HepG2 (cell line): ENCODE data around the gene CASR. TPM values are rescaled to one million over a fixed set of nuclear protein-coding genes. Genes with fewer than 3 reads are reported as not detected.

Experiments used
- ATAC-seq: fragments of 200-7000 bp; cut with Tn5 transposase; 3 replicates; pipeline ENCODE4 v1.9.1; 2020; ENCODE audit warnings: mild to moderate bottlenecking, moderate library complexity
- BruUV-seq: library from RNA; stranded (reverse); fragments of 400-500 nt; replicated peaks from 2 replicates; lab custom pipeline; 2021; lab: Mats Ljungman, UMichigan
- CTCF ChIA-PET: fragments of 300-600 bp; formaldehyde crosslinking; extraction: SDS; loops from one replicate; lab custom pipeline; 2021; ENCODE audit warnings: low total read pairs, inconsistent platforms, low intra/inter-chr PET ratio; lab: Yijun Ruan, JAX
- POLR2A ChIA-PET: fragments of 350-600 bp; sonication (Branson Sonifier 250); formaldehyde crosslinking; loops from one replicate; lab custom pipeline; 2020; ENCODE audit warnings: antibody characterized with exemption, inconsistent platforms; lab: Yijun Ruan, JAX
- DNase-seq: peaks from one replicate; pipeline ENCODE4 v3.0.0-alpha.2; 2015; ENCODE audit warnings: low spot score
- FAIRE-seq: peaks from 3 replicates; lab custom pipeline; 2011; peaks lifted over from hg19 to GRCh38; lab: Jason Lieb, UNC
- H2AFZ ChIP-seq: one replicate; pipeline ENCODE4 v1.6.1; 2011; ENCODE audit warnings: low read length, inconsistent platforms
- H3K27ac ChIP-seq: fragments of 300-600 bp; 3 replicates; pipeline ENCODE4 v1.8.0; 2011; ENCODE audit warnings: mixed run types, mild to moderate bottlenecking, mixed read lengths, low read length, inconsistent platforms; ENCODE audit not compliant: insufficient read depth; ENCODE audit errors: extremely low read length
- H3K27me3 ChIP-seq, 2 experiments: fragments of 200-600 bp in 1 of 2; 2 replicates in 1 of 2; 3 replicates in 1 of 2; pipeline versions ENCODE4 v1.6.0 to v1.8.0; 2011; ENCODE audit warnings: low read length in 2 of 2, mild to moderate bottlenecking in 2 of 2, moderate library complexity in 2 of 2, inconsistent platforms in 1 of 2; ENCODE audit not compliant: insufficient read depth in 2 of 2, control insufficient read depth in 1 of 2
- H3K36me3 ChIP-seq, 2 experiments: fragments of 200-600 bp in 1 of 2; replicated peaks in 1 of 2; 2 replicates in 1 of 2; 3 replicates in 1 of 2; pipeline versions ENCODE4 v1.5.1 to v1.8.0; 2011; ENCODE audit warnings: low read length in 2 of 2, inconsistent platforms in 1 of 2; ENCODE audit not compliant: insufficient read depth in 2 of 2, control insufficient read depth in 1 of 2
- H3K4me1 ChIP-seq: 2 replicates; pipeline ENCODE4 v1.5.1; 2012; ENCODE audit warnings: low read length, inconsistent platforms; ENCODE audit not compliant: insufficient read depth
- H3K4me2 ChIP-seq: 2 replicates; pipeline ENCODE4 v1.6.0; 2011; ENCODE audit warnings: low read depth, low read length, inconsistent platforms
- H3K4me3 ChIP-seq, 3 experiments: fragments of 200-600 bp in 1 of 3; sonication (generic), shearing (Covaris generic) in 1 of 3; replicated peaks in 1 of 3; 2 replicates each; pipeline ENCODE4 v1.5.1; 2011 to 2016; ENCODE audit warnings: low read length in 3 of 3, inconsistent platforms in 2 of 3, low read depth in 2 of 3, mild to moderate bottlenecking in 2 of 3, control low read depth in 1 of 3, mixed read lengths in 1 of 3; ENCODE audit not compliant: insufficient read depth in 1 of 3
- H3K79me2 ChIP-seq: one replicate; pipeline ENCODE4 v1.6.1; 2011; ENCODE audit warnings: low read length, inconsistent platforms; ENCODE audit not compliant: insufficient read depth
- H3K9ac ChIP-seq: 2 replicates; pipeline ENCODE4 v1.6.0; 2011; ENCODE audit warnings: mild to moderate bottlenecking, low read depth, low read length, inconsistent platforms; ENCODE audit not compliant: insufficient read depth
- H3K9me3 ChIP-seq: 2 replicates; pipeline ENCODE4 v1.5.1; 2012; ENCODE audit warnings: mild to moderate bottlenecking, low read length
- H4K20me1 ChIP-seq: 2 replicates; pipeline ENCODE4 v1.6.0; 2011; ENCODE audit warnings: inconsistent platforms, mild to moderate bottlenecking, low read length, moderate library complexity; ENCODE audit not compliant: insufficient read depth
- CBFB ChIP-seq: sonication (generic); formaldehyde crosslinking; IDR thresholded peaks from 2 replicates; pipeline ENCODE4 v1.4.0; 2020; ENCODE audit warnings: missing genetic modification reagents
- CCDC6 ChIP-seq: sonication (generic); formaldehyde crosslinking; IDR thresholded peaks from 2 replicates; pipeline ENCODE4 v1.8.1; 2022; ENCODE audit warnings: mild to moderate bottlenecking, missing genetic modification reagents, moderate library complexity
- CENPT ChIP-seq: sonication (generic); formaldehyde crosslinking; IDR thresholded peaks from 2 replicates; pipeline ENCODE4 v1.8.0; 2022; ENCODE audit warnings: low read depth, mild to moderate bottlenecking, moderate library complexity, missing genetic modification reagents
- FOXA3 ChIP-seq: IDR thresholded peaks from 2 replicates; pipeline ENCODE4 v1.6.1; 2016; ENCODE audit warnings: missing genetic modification reagents, missing compliant biosample characterization
- MBD4 ChIP-seq: IDR thresholded peaks from 2 replicates; pipeline ENCODE4 v1.6.1; 2012; ENCODE audit warnings: low read length, inconsistent platforms, borderline replicate concordance
- RXRB ChIP-seq: IDR thresholded peaks from 2 replicates; pipeline ENCODE4 v1.6.1; 2016; ENCODE audit warnings: borderline replicate concordance, missing genetic modification reagents, missing compliant biosample characterization
- TCF7 ChIP-seq: sonication (generic); IDR thresholded peaks from 2 replicates; pipeline ENCODE4 v1.6.1; 2016; ENCODE audit warnings: antibody characterized with exemption, low read depth
- ZNF792 ChIP-seq: IDR thresholded peaks from 2 replicates; pipeline ENCODE4 v1.6.1; 2016
- WGBS: methylation state at CpG from one replicate; pipeline ENCODE4 v1.1.6; 2017; ENCODE audit warnings: low lambda C conversion rate; 5-methylcytosine and 5-hydroxymethylcytosine counted together
- in situ Hi-C: cut with HindIII; loops from 2 replicates; pipeline ENCODE4 v1.10.0; 2017; ENCODE audit warnings: low pct_unique_long_range_greater_than_20kb; ENCODE audit not compliant: extremely low pct_ligation_motif_present
- intact Hi-C: fragments of 100-400 bp; cut with micrococcal nuclease; formaldehyde crosslinking; loops from one replicate; pipeline ENCODE4 v1.10.0; 2022; ENCODE audit not compliant: unreplicated experiment
- polyA plus RNA-seq, 8 experiments: library from polyadenylated mRNA; depleted of rRNA in 3 of 8; stranded (reverse) in 7 of 8; unstranded in 1 of 8; fragments of >200 nt; fragmentation: Illumina TruSeq in 4 of 8; extraction: Trizol in 4 of 8; gene quantifications; 2 replicates each; pipeline versions ENCODE4 v1.2.1 to v1.2.3, GENCODE V29; 2011 to 2016; ENCODE audit warnings: low read depth in 4 of 8, missing spikeins in 1 of 8, mixed read lengths in 1 of 8; ENCODE audit not compliant: insufficient read depth in 1 of 8
- total RNA-seq, 5 experiments: library from RNA; depleted of rRNA; stranded (reverse); fragments of >200 nt; fragmentation: Illumina TruSeq; extraction: Trizol; gene quantifications; 2 replicates each; pipeline ENCODE4 v1.2.3, GENCODE V29; 2016; ENCODE audit warnings: low read depth in 1 of 5
- TF ChIP-seq, protein P1 (sequence below): sonication (generic); formaldehyde crosslinking; IDR thresholded peaks from 2 replicates; pipeline ENCODE4 v1.5.0; 2020; ENCODE audit warnings: mild to moderate bottlenecking, missing genetic modification reagents, moderate library complexity
- TF ChIP-seq, protein P2 (sequence below): sonication (generic); formaldehyde crosslinking; IDR thresholded peaks from 2 replicates; pipeline ENCODE4 v1.4.0; 2020; ENCODE audit warnings: missing genetic modification reagents, borderline replicate concordance
- TF ChIP-seq, protein P3 (sequence below): sonication (generic); formaldehyde crosslinking; IDR thresholded peaks from 2 replicates; pipeline ENCODE4 v1.4.0; 2020; ENCODE audit warnings: missing genetic modification reagents
- TF ChIP-seq, protein P4 (sequence below), 2 experiments: IDR thresholded peaks; 2 replicates each; pipeline ENCODE4 v1.6.1; 2011 to 2012; ENCODE audit warnings: low read length in 2 of 2, borderline replicate concordance in 1 of 2, low read depth in 1 of 2, mild to moderate bottlenecking in 1 of 2, moderate library complexity in 1 of 2
- TF ChIP-seq, protein P5 (sequence below): IDR thresholded peaks from 2 replicates; pipeline ENCODE4 v1.6.1; 2016
- TF ChIP-seq, protein P6 (sequence below): sonication (generic); formaldehyde crosslinking; IDR thresholded peaks from 2 replicates; pipeline ENCODE4 v1.5.0; 2020; ENCODE audit warnings: mild to moderate bottlenecking, low read depth, missing genetic modification reagents, borderline replicate concordance

Gene CASR
- total and polyA plus RNA-seq, 2 of the 13 experiments (the other 11 are each of a cell fraction or from before 2014, with no cell fraction given) = not detected

DNA sequence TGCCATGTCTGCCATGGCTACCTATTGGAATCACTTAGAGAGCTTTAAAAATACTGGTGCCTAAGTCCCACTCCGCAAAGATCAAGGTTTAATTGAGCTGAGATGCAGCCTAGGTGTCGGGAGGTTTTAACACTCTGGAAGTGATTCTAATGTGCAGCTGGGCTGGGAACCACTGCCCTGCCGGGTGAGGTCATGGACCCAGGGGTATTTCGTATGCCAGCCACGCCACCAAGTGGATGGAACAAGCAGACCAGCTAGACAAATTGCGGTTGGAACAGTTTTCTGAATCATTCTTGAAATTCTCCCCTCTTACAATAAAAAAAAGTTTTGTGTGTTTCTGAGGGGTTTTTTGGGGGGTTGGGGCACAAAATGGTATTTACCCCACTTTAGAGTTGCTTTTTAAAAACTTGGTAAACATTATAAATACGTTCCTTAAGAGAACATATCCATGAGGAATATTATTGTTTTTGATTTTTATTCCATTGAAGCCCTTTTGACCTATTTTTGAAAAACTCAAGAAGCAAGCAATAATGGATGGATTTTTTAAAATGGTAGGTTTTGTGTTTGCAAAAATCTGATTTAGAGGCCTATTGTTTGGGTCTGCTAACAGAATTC lies 75.4 kb downstream of the CASR start (continued):
- TF ChIP-seq, protein P1, sequence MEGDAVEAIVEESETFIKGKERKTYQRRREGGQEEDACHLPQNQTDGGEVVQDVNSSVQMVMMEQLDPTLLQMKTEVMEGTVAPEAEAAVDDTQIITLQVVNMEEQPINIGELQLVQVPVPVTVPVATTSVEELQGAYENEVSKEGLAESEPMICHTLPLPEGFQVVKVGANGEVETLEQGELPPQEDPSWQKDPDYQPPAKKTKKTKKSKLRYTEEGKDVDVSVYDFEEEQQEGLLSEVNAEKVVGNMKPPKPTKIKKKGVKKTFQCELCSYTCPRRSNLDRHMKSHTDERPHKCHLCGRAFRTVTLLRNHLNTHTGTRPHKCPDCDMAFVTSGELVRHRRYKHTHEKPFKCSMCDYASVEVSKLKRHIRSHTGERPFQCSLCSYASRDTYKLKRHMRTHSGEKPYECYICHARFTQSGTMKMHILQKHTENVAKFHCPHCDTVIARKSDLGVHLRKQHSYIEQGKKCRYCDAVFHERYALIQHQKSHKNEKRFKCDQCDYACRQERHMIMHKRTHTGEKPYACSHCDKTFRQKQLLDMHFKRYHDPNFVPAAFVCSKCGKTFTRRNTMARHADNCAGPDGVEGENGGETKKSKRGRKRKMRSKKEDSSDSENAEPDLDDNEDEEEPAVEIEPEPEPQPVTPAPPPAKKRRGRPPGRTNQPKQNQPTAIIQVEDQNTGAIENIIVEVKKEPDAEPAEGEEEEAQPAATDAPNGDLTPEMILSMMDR (CRISPR knock-in tag) = peak; percentile 86
- TF ChIP-seq RXRB (CRISPR knock-in tag) = peak; percentile 63; the same call in 1 of the 2 replicates
- TF ChIP-seq, protein P2, sequence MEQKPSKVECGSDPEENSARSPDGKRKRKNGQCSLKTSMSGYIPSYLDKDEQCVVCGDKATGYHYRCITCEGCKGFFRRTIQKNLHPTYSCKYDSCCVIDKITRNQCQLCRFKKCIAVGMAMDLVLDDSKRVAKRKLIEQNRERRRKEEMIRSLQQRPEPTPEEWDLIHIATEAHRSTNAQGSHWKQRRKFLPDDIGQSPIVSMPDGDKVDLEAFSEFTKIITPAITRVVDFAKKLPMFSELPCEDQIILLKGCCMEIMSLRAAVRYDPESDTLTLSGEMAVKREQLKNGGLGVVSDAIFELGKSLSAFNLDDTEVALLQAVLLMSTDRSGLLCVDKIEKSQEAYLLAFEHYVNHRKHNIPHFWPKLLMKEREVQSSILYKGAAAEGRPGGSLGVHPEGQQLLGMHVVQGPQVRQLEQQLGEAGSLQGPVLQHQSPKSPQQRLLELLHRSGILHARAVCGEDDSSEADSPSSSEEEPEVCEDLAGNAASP (CRISPR knock-in tag) = peak; percentile 64; the same call in 1 of the 2 replicates
- no peak for TF ChIP-seq CCDC6 (CRISPR knock-in tag)
- TF ChIP-seq MBD4 = no peak
- TF ChIP-seq, protein P3, sequence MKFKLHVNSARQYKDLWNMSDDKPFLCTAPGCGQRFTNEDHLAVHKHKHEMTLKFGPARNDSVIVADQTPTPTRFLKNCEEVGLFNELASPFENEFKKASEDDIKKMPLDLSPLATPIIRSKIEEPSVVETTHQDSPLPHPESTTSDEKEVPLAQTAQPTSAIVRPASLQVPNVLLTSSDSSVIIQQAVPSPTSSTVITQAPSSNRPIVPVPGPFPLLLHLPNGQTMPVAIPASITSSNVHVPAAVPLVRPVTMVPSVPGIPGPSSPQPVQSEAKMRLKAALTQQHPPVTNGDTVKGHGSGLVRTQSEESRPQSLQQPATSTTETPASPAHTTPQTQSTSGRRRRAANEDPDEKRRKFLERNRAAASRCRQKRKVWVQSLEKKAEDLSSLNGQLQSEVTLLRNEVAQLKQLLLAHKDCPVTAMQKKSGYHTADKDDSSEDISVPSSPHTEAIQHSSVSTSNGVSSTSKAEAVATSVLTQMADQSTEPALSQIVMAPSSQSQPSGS = peak; percentile 49; the same call in 1 of the 2 replicates

DNA sequence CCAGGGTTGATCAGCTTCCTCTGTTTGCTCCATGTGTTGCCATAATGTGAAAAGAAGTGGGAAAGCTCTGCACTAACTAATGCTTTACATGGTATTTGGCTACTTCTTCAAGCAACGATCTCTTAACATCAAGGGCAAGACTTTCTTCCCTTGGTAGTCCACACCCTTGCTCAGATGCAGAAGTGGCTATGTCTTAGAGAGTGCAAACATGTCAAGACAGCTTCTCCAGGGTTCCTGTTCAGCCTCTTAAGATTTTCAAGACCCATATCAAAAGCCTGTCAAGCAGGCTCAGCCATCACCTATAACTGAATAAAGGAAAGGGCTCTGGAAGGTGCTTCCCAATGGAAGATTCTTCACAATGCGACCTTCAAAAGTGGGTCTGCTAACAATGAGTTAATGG lies 76.7 kb downstream of the CASR start:
- no peak for FAIRE-seq
- Histone ChIP-seq H2AFZ (no peak overlapping the region), H3K27ac (no peak overlapping the region), H3K9ac (no peak overlapping the region), H3K79me2 (no peaks in the 10 kb centered on the region), H3K27me3 (peaks cover 0 to 15% of the 10 kb centered on the region in 2 experiments; a peak in 3 of 5 replicates), H3K36me3 (no peaks in the 10 kb centered on the region), H3K4me2 (no peak overlapping the region), H3K9me3 (no peaks in the 10 kb centered on the region), H4K20me1 (no peaks in the 10 kb centered on the region), H3K4me3 (no peak overlapping the region), H3K4me1 (no peaks in the 10 kb centered on the region)
- 0% methylated on average over 2 of the region's 2 CpGs for WGBS
- no peak for ATAC-seq
- no TSS peak for BruUV-seq
- intact Hi-C loops (no loop called here), in situ Hi-C loops (no loop called here)
- no peak for DNase-seq
- ChIA-PET CTCF (no interaction called here), POLR2A (no interaction called here)
- TF ChIP-seq, protein P4, sequence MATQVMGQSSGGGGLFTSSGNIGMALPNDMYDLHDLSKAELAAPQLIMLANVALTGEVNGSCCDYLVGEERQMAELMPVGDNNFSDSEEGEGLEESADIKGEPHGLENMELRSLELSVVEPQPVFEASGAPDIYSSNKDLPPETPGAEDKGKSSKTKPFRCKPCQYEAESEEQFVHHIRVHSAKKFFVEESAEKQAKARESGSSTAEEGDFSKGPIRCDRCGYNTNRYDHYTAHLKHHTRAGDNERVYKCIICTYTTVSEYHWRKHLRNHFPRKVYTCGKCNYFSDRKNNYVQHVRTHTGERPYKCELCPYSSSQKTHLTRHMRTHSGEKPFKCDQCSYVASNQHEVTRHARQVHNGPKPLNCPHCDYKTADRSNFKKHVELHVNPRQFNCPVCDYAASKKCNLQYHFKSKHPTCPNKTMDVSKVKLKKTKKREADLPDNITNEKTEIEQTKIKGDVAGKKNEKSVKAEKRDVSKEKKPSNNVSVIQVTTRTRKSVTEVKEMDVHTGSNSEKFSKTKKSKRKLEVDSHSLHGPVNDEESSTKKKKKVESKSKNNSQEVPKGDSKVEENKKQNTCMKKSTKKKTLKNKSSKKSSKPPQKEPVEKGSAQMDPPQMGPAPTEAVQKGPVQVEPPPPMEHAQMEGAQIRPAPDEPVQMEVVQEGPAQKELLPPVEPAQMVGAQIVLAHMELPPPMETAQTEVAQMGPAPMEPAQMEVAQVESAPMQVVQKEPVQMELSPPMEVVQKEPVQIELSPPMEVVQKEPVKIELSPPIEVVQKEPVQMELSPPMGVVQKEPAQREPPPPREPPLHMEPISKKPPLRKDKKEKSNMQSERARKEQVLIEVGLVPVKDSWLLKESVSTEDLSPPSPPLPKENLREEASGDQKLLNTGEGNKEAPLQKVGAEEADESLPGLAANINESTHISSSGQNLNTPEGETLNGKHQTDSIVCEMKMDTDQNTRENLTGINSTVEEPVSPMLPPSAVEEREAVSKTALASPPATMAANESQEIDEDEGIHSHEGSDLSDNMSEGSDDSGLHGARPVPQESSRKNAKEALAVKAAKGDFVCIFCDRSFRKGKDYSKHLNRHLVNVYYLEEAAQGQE (IDR thresholded peaks at IDR 0.05; ENCODE audit: borderline replicate concordance in 1 of 2, low read depth in 1 of 2, low read length in 2 of 2) = no peak
- TF ChIP-seq CENPT (no peak), FOXA3 (CRISPR knock-in tag) (no peak), ZNF792 (CRISPR knock-in tag) (no peak), CBFB (CRISPR knock-in tag) (no peak), TCF7 (no peak)
- TF ChIP-seq, protein P5, sequence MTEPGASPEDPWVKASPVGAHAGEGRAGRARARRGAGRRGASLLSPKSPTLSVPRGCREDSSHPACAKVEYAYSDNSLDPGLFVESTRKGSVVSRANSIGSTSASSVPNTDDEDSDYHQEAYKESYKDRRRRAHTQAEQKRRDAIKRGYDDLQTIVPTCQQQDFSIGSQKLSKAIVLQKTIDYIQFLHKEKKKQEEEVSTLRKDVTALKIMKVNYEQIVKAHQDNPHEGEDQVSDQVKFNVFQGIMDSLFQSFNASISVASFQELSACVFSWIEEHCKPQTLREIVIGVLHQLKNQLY (CRISPR knock-in tag) = no peak
- TF ChIP-seq, protein P6, sequence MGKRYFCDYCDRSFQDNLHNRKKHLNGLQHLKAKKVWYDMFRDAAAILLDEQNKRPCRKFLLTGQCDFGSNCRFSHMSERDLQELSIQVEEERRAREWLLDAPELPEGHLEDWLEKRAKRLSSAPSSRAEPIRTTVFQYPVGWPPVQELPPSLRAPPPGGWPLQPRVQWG (CRISPR knock-in tag) = no peak
